ENCODE measurements around the gene SUCLA2.

The SUCLA2 gene

GRCh38 chr13:47898080-47898479 lies 103.0 kb downstream of the SUCLA2 start:
- DNase-seq: no peak

- no peak for DNase-seq
These were observed 103.5 kb downstream of the SUCLA2 start for GRCh38 chr13:47897411-47898050.

DNA sequence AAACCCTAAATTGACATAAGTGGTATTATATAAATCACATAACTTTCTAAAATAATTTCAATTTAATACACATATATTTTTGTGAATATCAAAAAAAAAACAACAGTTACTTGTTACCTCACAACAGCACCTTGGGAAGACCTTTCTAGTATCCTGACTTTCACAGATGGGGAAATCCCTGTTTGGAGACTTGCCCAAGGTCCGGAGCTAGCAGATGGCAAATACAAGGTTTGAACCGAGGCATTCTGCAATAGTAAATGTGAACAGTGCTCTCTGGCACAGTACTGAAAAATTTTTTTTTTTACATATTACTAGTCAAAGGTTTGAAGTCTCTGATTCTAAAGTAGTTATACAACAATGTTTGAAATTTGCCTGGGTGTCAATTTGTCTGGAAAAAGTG lies 104.5 kb downstream of the SUCLA2 start:
- DNase-seq: no peak

DNA sequence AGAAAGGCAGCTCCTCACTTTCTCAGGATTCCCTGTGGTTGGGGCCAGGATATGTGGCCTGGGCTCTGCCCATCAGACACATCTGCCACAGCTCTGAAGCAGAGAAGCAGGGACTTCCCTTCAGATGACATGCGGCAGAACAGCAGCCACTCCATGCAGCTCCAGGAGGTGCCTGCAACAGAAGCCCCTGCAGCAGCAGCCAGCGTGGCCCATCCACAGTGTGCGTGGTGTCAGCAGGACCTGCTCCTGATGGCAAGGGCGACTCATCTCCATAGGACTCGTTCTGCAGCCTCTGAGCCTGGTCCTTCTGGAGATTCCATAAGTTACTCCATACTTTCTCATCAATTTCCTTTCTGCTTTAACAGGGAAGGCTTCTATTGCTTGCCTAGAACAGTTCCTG lies 105.0 kb downstream of the SUCLA2 start:
- no peak for DNase-seq

- DNase-seq: no peak
These were observed 107.5 kb downstream of the SUCLA2 start for GRCh38 chr13:47893527-47893926.

Measured in T-helper 2 cell (primary cell).